ENCODE measurements around the gene RNF113A.
"Not testable (repeated sequence)": the region's sequence is repeated elsewhere in the genome, so short reads cannot be mapped to it uniquely, and the experiment has no call there.

Gene RNF113A

DNA sequence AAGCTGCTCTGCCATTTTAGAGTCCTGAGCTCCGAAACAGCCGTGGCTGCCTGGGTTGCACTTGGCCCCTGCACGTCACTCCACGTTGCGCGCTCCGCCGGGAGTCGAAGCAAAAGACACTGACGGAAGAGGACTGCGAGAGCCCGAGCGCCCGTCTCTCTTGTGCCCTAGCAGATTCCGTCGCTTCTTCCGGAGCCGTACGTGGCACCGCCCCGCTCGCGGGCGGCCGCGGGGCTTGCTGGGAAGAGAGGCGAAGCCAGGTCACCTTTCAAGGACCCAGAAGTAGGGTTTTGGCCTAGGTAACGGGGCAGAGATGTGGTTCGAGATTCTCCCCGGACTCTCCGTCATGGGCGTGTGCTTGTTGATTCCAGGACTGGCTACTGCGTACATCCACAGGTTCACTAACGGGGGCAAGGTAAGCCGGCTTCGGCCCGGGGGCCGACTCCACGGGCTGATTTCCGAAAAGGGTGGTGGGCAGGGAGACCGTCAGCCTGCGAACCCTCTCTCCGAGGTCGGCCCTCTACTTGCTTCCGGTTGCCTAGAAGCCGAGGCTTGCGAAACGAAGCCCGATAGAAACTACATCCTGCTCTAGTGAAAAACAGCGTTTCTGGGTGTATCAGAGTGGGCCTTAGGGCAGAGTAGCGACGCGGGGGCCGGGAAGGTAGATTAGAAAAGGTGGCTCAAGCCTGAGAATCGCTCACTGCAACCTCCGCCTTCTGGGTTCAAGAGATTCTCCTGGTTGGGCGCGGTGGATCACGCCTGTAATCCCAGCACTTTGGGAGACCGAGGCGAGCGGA lies at the start of gene RNF113A, which contains the start of gene NDUFA1:
RNF113A (minus strand) TSS at position 135 of the 797 bp plus-strand sequence; CDS start at position 15, 120 bp downstream.
NDUFA1 (plus strand) TSS at position 234 of the 797 bp plus-strand sequence; CDS start at position 314, 80 bp downstream.
- TF ChIP-seq POLR2A (IDR thresholded peaks at IDR 0.05; ENCODE audit: low read length) (peak; percentile 90), GATA1 (IDR thresholded peaks at IDR 0.05; ENCODE audit: low read depth, low read length) (no peak)
- peak; percentile 90 to 92 for DNase-seq

DNA sequence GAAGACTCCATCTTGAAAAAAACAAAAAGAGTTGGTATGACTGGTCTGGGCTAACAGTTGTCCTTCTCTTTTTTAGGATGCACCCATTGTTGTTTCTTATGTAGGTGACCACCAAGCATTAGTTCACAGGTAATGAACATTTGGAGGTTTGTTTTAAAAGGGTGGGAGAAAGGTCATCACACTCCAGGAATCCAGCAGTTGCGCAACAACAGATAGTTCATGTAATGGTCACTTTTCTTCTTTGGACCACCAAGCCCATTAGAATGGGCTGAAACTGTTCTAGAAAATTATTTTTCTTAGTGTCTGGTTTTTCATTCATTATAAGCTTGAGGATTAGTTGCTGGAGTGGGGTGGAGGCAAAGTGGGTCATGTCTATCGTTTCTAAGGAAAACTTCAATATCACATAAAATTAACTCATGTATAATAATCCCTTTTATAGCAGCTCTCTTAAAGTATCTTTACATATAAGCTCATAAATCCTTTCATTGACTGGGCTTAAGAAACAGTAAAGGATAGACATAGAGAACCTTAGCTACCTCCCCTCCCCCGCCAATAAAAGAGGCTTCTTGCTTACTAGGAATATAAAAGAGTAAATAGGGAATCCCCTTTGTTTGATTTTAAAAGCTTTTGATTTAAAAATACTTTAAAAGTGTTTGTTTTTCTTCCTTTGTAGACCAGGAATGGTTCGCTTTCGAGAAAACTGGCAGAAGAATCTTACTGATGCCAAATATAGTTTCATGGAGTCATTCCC lies 48.5 kb upstream of the RNF113A start:
- TF ChIP-seq GATA1 (IDR thresholded peaks at IDR 0.05; ENCODE audit: low read depth, low read length) (no peak), POLR2A (IDR thresholded peaks at IDR 0.05; ENCODE audit: low read length) (no peak)
- DNase-seq = no peak

DNA sequence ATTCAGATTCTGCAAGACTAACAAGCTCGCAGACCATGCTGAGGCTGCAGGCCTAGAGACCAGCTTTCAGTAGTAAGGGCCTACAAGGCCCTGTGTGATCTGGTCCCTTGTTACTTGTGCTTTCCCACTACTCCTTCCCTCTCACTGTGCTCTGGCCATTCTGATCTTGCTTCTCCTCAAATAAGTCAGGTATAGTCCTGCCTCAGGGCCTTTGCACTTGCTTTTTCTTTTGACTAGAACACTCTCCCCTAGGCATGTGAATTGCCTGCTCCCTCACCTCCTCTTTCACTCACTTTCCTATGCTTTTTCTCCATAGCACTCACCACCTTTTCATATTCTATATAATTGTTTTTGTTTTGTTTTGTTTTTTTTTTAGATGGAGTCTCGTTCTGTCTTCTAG lies 46.3 kb upstream of the RNF113A start:
- no peak for DNase-seq
- no peak for TF ChIP-seq GATA1 (IDR thresholded peaks at IDR 0.05; ENCODE audit: low read depth, low read length)
- TF ChIP-seq POLR2A (IDR thresholded peaks at IDR 0.05; ENCODE audit: low read length) = no peak

DNA sequence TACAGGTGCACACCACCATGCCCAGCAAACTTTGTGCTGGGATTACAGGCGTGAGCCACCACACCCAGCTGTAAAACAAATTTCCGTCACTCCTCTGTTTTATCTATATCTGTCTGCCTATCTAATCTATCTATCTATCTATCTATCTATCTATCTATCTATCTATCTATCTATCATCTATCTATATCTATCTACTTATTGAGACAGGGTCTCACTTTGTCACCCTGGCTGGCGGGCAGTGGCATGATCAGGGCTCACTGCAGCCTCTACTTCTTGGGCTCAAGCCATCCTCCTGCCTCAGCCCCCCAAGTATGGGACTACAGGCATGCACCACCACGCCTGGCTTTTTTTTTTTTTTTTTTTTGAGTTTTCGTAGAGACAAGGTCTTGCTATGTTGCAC lies 44.8 kb upstream of the RNF113A start:
- no peak for TF ChIP-seq POLR2A (IDR thresholded peaks at IDR 0.05; ENCODE audit: low read length)
- no peak for TF ChIP-seq GATA1 (IDR thresholded peaks at IDR 0.05; ENCODE audit: low read depth, low read length)
- no peak for DNase-seq

DNA sequence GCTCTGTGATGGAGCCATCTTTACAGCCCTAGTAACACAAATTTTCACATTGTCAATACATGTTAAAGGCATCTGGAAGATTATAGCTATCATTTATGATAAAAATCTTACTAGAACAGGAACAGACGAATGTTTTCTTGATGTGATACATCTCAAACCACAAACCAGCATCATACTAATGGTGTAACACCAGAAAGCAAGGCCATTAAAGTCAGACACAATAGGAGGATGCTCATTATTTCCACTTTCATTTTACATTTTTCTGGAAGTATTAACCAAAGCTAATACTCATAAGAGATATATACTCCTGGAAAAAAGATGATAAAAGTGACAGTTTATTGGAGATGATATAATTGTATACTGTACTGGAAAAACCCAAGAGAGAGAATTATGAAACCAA lies 29.4 kb upstream of the RNF113A start:
- no peak for TF ChIP-seq POLR2A (IDR thresholded peaks at IDR 0.05; ENCODE audit: low read length)
- TF ChIP-seq GATA1 (IDR thresholded peaks at IDR 0.05; ENCODE audit: low read depth, low read length) = no peak
- DNase-seq = no peak

DNA sequence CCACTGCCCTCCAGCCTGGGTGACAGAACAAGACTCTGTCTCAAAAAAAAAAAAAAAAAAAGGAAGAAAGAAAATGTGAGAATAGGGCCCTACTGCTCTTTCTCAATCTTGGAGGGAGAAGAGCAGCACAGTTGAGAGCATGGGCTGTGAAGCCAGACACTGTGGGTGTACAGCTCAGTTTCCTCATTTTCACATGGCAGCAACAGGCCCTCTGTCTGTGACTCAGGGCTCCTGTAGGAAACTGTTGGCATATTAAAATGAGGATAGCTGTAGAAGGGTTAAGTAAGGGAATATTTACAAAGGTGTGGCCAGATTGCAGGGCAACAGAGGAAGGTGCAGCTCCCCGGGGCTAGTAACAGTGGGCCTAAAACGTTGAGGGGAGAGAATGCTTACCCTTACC lies 27.6 kb upstream of the RNF113A start:
- DNase-seq = no peak
- TF ChIP-seq POLR2A (IDR thresholded peaks at IDR 0.05; ENCODE audit: low read length) (no peak), GATA1 (IDR thresholded peaks at IDR 0.05; ENCODE audit: low read depth, low read length) (no peak)

DNA sequence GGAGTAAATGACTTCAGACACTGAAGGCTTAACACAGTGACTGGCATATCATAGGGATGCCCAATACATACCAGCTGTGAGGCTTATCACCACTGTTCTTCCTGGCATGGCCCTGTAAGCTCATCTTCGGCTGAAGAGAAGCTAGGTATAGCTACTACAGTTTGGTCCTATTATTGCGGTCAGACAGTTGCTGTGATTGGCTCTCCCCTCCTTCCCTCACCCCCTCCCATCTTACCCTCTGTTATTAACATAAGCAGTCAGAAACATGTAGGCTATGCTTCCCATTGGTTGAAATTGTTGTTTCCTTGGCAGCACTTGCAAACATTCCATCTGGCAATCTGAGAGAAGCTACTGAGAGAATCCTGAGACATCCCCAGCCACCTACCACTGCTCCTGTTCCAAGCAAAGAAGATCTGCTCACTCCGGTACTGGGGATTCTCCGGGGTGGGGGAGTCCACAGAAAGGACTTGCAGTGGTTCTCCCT lies 24.4 kb upstream of the RNF113A start, which contains the start of gene AKAP14:
AKAP14 (plus strand) TSS at position 51 of the 484 bp plus-strand sequence. CDS start 7,331 bp downstream, outside the sequence.
- DNase-seq = no peak
- TF ChIP-seq GATA1 (IDR thresholded peaks at IDR 0.05; ENCODE audit: low read depth, low read length) = no peak
- no peak for TF ChIP-seq POLR2A (IDR thresholded peaks at IDR 0.05; ENCODE audit: low read length)

DNA sequence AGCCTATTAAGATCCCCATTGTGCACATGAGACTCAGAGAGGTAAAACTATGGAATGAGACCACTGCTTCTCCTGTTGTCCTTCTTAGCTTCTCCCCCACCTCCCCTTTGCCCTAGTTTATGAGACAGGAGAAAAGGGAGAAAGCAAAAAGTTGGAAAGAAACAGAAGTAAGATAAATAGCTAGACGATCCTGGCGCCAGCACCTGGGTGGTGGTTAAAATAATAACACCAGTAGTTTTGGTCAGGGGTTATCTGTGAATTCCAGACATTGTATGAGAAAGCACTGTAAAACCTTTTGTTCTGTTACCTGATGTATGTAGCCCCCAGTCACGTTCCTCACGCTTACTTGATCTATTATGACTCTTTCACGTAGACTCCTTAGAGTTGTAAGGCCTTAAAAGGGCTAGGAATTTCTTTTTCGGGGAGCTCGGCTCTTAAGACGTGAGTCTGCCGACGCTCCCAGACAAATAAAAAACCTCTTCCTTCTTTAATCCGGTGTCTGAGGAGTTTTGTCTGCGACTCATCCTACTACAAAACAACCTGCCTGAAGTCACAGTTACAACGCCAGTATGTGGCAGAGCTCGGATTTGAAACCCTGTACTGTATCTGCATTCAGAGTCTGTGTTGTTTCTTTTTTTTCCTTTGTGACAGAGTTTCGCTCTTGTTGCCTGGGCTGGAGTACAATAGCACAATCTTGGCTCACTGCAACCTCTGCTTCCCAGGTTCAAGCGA lies 20.6 kb upstream of the RNF113A start:
- not testable (repeated sequence) for DNase-seq

- not testable (repeated sequence) for DNase-seq
Observed at GRCh38 chrX:119890626-119891025, 19.1 kb upstream of the RNF113A start.

- TF ChIP-seq POLR2A (IDR thresholded peaks at IDR 0.05; ENCODE audit: low read length) = no peak
- TF ChIP-seq GATA1 (IDR thresholded peaks at IDR 0.05; ENCODE audit: low read depth, low read length) = no peak
- DNase-seq = peak; percentile 72 to 73
Observed at GRCh38 chrX:119887721-119888425, 16.3 kb upstream of the RNF113A start.

DNA sequence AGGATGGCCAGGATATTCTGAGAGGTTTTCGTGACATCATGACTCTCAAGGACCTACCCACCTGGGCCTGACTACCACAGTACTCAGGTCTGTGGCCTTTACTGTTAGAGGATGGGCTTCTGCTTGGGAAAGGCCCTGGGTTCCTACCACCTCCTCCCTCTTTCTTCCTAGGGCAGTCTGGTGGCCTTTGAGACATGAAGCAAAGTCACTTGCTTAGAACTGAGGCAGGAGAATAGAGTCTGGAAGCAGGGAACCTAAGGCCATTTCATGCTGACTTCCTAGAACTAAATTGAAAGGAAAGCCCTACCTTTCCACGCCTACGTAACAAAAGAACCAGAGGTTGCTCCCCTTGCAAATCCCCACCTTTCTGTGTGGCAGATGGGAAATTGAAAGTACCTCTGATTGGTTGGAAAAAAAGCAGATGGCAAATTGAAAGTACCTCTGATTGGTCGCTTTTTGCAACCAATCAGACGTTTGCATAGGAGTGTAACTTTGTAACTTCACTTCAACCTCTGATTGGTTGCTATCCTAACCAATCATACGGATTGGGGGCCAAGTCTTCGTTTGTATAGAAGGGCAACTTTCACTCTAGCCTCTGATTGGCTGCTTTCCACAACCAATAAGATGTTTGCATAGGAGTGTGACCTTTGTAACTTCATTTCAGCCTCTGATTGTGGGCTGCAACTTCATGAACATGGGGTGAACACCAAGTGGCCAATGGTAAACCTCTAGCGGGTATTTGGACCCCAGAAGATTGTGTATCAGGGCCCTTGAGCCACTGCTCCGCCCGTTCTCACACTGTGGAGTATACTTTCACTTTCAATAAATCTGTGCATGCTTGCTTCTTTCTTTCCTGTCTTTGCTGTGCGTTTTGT lies 14.3 kb upstream of the RNF113A start:
- TF ChIP-seq POLR2A (IDR thresholded peaks at IDR 0.05; ENCODE audit: low read length) (no peak), GATA1 (IDR thresholded peaks at IDR 0.05; ENCODE audit: low read depth, low read length) (no peak)
- DNase-seq = peak; percentile 25 to 54
